ENCODE results near the gene ERP44.

DNA sequence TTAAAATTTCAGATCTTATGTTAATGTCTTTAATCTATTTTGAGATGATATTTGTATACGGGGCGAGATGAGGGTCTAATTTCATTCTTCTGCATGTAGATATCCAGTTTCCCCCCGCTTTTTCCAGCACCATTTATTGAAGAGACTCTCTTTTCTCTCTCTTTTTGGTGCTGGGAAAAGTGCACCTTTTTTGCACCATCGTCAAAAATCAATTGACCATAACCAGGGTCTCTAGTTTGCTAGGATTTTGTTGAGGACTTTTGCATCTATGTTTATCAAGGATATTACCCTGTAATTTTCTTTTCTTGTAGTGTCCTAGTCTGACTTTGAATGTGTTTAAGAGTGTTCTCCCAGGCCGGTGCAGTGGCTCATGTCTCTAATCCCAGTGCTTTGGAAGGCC, 99.0 kb downstream of the ERP44 start:
- TF ChIP-seq, protein P1, sequence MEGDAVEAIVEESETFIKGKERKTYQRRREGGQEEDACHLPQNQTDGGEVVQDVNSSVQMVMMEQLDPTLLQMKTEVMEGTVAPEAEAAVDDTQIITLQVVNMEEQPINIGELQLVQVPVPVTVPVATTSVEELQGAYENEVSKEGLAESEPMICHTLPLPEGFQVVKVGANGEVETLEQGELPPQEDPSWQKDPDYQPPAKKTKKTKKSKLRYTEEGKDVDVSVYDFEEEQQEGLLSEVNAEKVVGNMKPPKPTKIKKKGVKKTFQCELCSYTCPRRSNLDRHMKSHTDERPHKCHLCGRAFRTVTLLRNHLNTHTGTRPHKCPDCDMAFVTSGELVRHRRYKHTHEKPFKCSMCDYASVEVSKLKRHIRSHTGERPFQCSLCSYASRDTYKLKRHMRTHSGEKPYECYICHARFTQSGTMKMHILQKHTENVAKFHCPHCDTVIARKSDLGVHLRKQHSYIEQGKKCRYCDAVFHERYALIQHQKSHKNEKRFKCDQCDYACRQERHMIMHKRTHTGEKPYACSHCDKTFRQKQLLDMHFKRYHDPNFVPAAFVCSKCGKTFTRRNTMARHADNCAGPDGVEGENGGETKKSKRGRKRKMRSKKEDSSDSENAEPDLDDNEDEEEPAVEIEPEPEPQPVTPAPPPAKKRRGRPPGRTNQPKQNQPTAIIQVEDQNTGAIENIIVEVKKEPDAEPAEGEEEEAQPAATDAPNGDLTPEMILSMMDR (IDR thresholded peaks at IDR 0.05; ENCODE audit: insufficient read depth, low read depth, low read length), result no peak
- TF ChIP-seq EZH2 (IDR thresholded peaks at IDR 0.05; ENCODE audit: insufficient read depth, low read length), result no peak

Data from astrocyte (in vitro differentiated cells and primary cell).